ENCODE results near the gene VPS13D.

- TF ChIP-seq, protein P1, sequence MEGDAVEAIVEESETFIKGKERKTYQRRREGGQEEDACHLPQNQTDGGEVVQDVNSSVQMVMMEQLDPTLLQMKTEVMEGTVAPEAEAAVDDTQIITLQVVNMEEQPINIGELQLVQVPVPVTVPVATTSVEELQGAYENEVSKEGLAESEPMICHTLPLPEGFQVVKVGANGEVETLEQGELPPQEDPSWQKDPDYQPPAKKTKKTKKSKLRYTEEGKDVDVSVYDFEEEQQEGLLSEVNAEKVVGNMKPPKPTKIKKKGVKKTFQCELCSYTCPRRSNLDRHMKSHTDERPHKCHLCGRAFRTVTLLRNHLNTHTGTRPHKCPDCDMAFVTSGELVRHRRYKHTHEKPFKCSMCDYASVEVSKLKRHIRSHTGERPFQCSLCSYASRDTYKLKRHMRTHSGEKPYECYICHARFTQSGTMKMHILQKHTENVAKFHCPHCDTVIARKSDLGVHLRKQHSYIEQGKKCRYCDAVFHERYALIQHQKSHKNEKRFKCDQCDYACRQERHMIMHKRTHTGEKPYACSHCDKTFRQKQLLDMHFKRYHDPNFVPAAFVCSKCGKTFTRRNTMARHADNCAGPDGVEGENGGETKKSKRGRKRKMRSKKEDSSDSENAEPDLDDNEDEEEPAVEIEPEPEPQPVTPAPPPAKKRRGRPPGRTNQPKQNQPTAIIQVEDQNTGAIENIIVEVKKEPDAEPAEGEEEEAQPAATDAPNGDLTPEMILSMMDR (IDR thresholded peaks at IDR 0.05), result no peak
- TF ChIP-seq, protein P2, sequence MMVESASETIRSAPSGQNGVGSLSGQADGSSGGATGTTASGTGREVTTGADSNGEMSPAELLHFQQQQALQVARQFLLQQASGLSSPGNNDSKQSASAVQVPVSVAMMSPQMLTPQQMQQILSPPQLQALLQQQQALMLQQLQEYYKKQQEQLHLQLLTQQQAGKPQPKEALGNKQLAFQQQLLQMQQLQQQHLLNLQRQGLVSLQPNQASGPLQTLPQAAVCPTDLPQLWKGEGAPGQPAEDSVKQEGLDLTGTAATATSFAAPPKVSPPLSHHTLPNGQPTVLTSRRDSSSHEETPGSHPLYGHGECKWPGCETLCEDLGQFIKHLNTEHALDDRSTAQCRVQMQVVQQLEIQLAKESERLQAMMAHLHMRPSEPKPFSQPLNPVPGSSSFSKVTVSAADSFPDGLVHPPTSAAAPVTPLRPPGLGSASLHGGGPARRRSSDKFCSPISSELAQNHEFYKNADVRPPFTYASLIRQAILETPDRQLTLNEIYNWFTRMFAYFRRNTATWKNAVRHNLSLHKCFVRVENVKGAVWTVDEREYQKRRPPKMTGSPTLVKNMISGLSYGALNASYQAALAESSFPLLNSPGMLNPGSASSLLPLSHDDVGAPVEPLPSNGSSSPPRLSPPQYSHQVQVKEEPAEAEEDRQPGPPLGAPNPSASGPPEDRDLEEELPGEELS (CRISPR knock-in tag; IDR thresholded peaks at IDR 0.05), result no peak
- TF ChIP-seq, protein P3, sequence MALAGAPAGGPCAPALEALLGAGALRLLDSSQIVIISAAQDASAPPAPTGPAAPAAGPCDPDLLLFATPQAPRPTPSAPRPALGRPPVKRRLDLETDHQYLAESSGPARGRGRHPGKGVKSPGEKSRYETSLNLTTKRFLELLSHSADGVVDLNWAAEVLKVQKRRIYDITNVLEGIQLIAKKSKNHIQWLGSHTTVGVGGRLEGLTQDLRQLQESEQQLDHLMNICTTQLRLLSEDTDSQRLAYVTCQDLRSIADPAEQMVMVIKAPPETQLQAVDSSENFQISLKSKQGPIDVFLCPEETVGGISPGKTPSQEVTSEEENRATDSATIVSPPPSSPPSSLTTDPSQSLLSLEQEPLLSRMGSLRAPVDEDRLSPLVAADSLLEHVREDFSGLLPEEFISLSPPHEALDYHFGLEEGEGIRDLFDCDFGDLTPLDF (CRISPR knock-in tag; IDR thresholded peaks at IDR 0.05), result no peak
- TF ChIP-seq SP1 (CRISPR knock-in tag; conservative IDR thresholded peaks at IDR 0.05), result no peak
- TF ChIP-seq, protein P4, sequence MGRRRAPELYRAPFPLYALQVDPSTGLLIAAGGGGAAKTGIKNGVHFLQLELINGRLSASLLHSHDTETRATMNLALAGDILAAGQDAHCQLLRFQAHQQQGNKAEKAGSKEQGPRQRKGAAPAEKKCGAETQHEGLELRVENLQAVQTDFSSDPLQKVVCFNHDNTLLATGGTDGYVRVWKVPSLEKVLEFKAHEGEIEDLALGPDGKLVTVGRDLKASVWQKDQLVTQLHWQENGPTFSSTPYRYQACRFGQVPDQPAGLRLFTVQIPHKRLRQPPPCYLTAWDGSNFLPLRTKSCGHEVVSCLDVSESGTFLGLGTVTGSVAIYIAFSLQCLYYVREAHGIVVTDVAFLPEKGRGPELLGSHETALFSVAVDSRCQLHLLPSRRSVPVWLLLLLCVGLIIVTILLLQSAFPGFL (CRISPR knock-in tag; IDR thresholded peaks at IDR 0.05; ENCODE audit: borderline replicate concordance), result no peak
- TF ChIP-seq ZNF671 (CRISPR knock-in tag; IDR thresholded peaks at IDR 0.05), result no peak
- TF ChIP-seq MLX (CRISPR knock-in tag; IDR thresholded peaks at IDR 0.05), result no peak
- TF ChIP-seq MYBL2 (CRISPR knock-in tag; IDR thresholded peaks at IDR 0.05), result no peak
- TF ChIP-seq ZNF532 (CRISPR knock-in tag; IDR thresholded peaks at IDR 0.05; ENCODE audit: borderline replicate concordance), result no peak
- no peak for TF ChIP-seq MAX (CRISPR knock-in tag; IDR thresholded peaks at IDR 0.05)
- no peak for TF ChIP-seq ARID4B (CRISPR knock-in tag; IDR thresholded peaks at IDR 0.05; ENCODE audit: borderline replicate concordance)
- TF ChIP-seq STAT6 (CRISPR knock-in tag; conservative IDR thresholded peaks at IDR 0.05; ENCODE audit: low read depth), result no peak
These were observed 245.3 kb downstream of the VPS13D start for GRCh38 chr1:12475101-12475500.

Measured in WTC11 (cell line).